ENCODE data around the gene TUBA1B. TPM values are rescaled to one million over a fixed set of nuclear protein-coding genes. Genes with fewer than 3 reads are reported as not detected.
A peak's percentile ranks its signal among the peaks of the same experiment; 100 is the strongest.

Gene TUBA1B
- total and polyA plus RNA-seq, 2 of the 13 experiments (the other 11 are each of a cell fraction or from before 2014, with no cell fraction given) = 1,275 to 1,353 TPM

GRCh38 chr12:49088150-49088931, 42.9 kb downstream of the TUBA1B start:
- CTCF ChIA-PET (ENCODE audit: low intra/inter-chr PET ratio, low total read pairs) = interaction anchor here (1.4 to 3.0 kb wide), 4 partner anchors 10 to 42 kb away, joined by 3 to 30 read pairs (median 7); partner anchors contain the start of gene LMBR1L
- FAIRE-seq (peak; percentile 75), ATAC-seq (peak; percentile 84), DNase-seq (ENCODE audit: low spot score) (peak; percentile 73)
- Histone ChIP-seq H3K27ac (ENCODE audit: extremely low read length, insufficient read depth, low read length) (no peak overlapping the region), H3K4me1 (ENCODE audit: insufficient read depth, low read length) (peaks cover 47% of the 10 kb centered on the region), H3K4me3 (replicated peaks in 1 of 3; ENCODE audit: insufficient read depth in 1 of 3, low read depth in 2 of 3, low read length in 3 of 3) (peak overlapping the region in 1 of 3 experiments; percentile 36; a peak in 1 of 6 replicates), H3K4me2 (ENCODE audit: low read depth, low read length) (peak overlapping the region; percentile 60), H3K27me3 (ENCODE audit: control insufficient read depth in 1 of 2, insufficient read depth in 2 of 2, low read length in 2 of 2) (peaks cover 9 to 54% of the 10 kb centered on the region in 2 experiments; a peak in 4 of 5 replicates), H2AFZ (ENCODE audit: low read length) (no peak overlapping the region), H4K20me1 (ENCODE audit: insufficient read depth, low read length) (no peaks in the 10 kb centered on the region), H3K79me2 (ENCODE audit: insufficient read depth, low read length) (no peaks in the 10 kb centered on the region), H3K9me3 (ENCODE audit: low read length) (no peaks in the 10 kb centered on the region), H3K9ac (ENCODE audit: insufficient read depth, low read depth, low read length) (no peak overlapping the region), H3K36me3 (replicated peaks in 1 of 2; ENCODE audit: control insufficient read depth in 1 of 2, insufficient read depth in 2 of 2, low read length in 2 of 2) (no peaks in the 10 kb centered on the region)
- POLR2A ChIA-PET = interaction anchor here (1.4 to 2.7 kb wide), 4 partner anchors 19 to 177 kb away, joined by 3 to 16 read pairs (median 8); partner anchors contain the start of genes RHEBL1 and TUBA1B
- intact Hi-C loops (cut with micrococcal nuclease; ENCODE audit: unreplicated experiment) = loop anchor here (1.0 kb wide), 1 partner anchor 33 kb away; no protein-coding TSS in a partner anchor
- no TSS peak for BruUV-seq (replicated peaks)
- WGBS (ENCODE audit: low lambda C conversion rate) = 3% methylated on average over 11 of the region's 18 CpGs
- in situ Hi-C loops (cut with HindIII; ENCODE audit: extremely low pct_ligation_motif_present, low pct_unique_long_range_greater_than_20kb) = no loop called here
- TF ChIP-seq MTERF4 (CRISPR knock-in tag; IDR thresholded peaks at IDR 0.05) (no peak), ARID4A (CRISPR knock-in tag; IDR thresholded peaks at IDR 0.05; ENCODE audit: borderline replicate concordance) (0 out of 2 replicates have a peak, but pooled peaks have one; percentile 37), ZNF800 (CRISPR knock-in tag; IDR thresholded peaks at IDR 0.05) (peak; percentile 99), ZNF335 (CRISPR knock-in tag; IDR thresholded peaks at IDR 0.05) (0 out of 2 replicates have a peak, but pooled peaks have one; percentile 49), ZNF333 (CRISPR knock-in tag; IDR thresholded peaks at IDR 0.05; ENCODE audit: borderline replicate concordance) (no peak), SAP130 (CRISPR knock-in tag; IDR thresholded peaks at IDR 0.05; ENCODE audit: low read depth) (peak; percentile 29; the same call in 1 of the 2 replicates), BCL6 (CRISPR knock-in tag; IDR thresholded peaks at IDR 0.05) (0 out of 2 replicates have a peak, but pooled peaks have one; percentile 11), TRIM22 (IDR thresholded peaks at IDR 0.05) (no peak), SRSF1 (optimal IDR thresholded peaks at IDR 0.05; ENCODE audit: low read depth, low read length) (no peak), ETV5 (CRISPR knock-in tag; IDR thresholded peaks at IDR 0.05; ENCODE audit: borderline replicate concordance) (peak; percentile 41; the same call in 1 of the 2 replicates), ZNF652 (CRISPR knock-in tag; IDR thresholded peaks at IDR 0.05; ENCODE audit: borderline replicate concordance, low read depth) (peak; percentile 35; the same call in 1 of the 2 replicates), ZNF225 (CRISPR knock-in tag; IDR thresholded peaks at IDR 0.05) (0 out of 2 replicates have a peak, but pooled peaks have one; percentile 52)
